K562 (cell line): Measurements from ENCODE around the gene GNAQ. TPM values are rescaled to one million over a fixed set of nuclear protein-coding genes. Genes with fewer than 3 reads are reported as not detected.

Source experiments
- ATAC-seq: fragments of 200-7000 bp; cut with Tn5 transposase; 3 replicates; pipeline ENCODE4 v1.9.1; 2020; ENCODE audit warnings: moderate library complexity
- BruUV-seq: library from RNA; stranded (reverse); fragments of 400-500 nt; replicated peaks from 2 replicates; lab custom pipeline; 2021; lab: Mats Ljungman, UMichigan
- CTCF ChIA-PET: fragments of 300-600 bp; formaldehyde crosslinking; extraction: SDS; loops from one replicate; lab custom pipeline; 2021; ENCODE audit warnings: low intra/inter-chr PET ratio; lab: Yijun Ruan, JAX
- POLR2A ChIA-PET: fragments of 300-600, 350-650 bp; sonication (Branson Sonifier 250); formaldehyde crosslinking; extraction: SDS; loops from one replicate; lab custom pipeline; 2021; ENCODE audit warnings: antibody characterized with exemption, inconsistent platforms; lab: Yijun Ruan, JAX
- DNase-seq, 4 experiments: peaks; one replicate each; pipeline versions ENCODE4 v3.0.0 to v3.0.0-alpha.2; 2011 to 2018; ENCODE audit warnings: low spot score in 3 of 4, mixed read lengths in 3 of 4; ENCODE audit errors: extremely low read depth in 1 of 4
- FAIRE-seq: peaks from 2 replicates; lab custom pipeline; 2011; peaks lifted over from hg19 to GRCh38; lab: Jason Lieb, UNC
- H2AFZ ChIP-seq: 2 replicates; pipeline ENCODE4 v1.6.0; 2011; ENCODE audit warnings: low read depth, low read length, control low read depth, inconsistent platforms
- H3K27ac ChIP-seq: fragments of 200-600 bp; 3 replicates; pipeline ENCODE4 v1.8.0; 2011; ENCODE audit warnings: low read depth, mild to moderate bottlenecking, control low read depth, inconsistent platforms, low read length, moderate library complexity, mixed read lengths; ENCODE audit errors: extremely low read depth
- H3K27me3 ChIP-seq, 2 experiments: fragments of 300-600 bp in 1 of 2; 2 replicates in 1 of 2; 3 replicates in 1 of 2; pipeline versions ENCODE4 v1.6.0 to v1.8.0; 2011; ENCODE audit warnings: inconsistent platforms in 2 of 2, low read length in 2 of 2, mild to moderate bottlenecking in 1 of 2, mixed read lengths in 1 of 2, moderate library complexity in 1 of 2; ENCODE audit not compliant: control insufficient read depth in 2 of 2, insufficient read depth in 2 of 2
- H3K36me3 ChIP-seq: fragments of 300-600 bp; 3 replicates; pipeline ENCODE4 v1.8.0; 2011; ENCODE audit warnings: mild to moderate bottlenecking, low read length, inconsistent platforms; ENCODE audit not compliant: control insufficient read depth, insufficient read depth
- H3K4me1 ChIP-seq, 2 experiments: fragments of 200-600 bp in 1 of 2; replicated peaks in 1 of 2; 2 replicates in 1 of 2; 3 replicates in 1 of 2; pipeline versions ENCODE4 v1.5.1 to v1.8.0; 2011; ENCODE audit warnings: inconsistent platforms in 2 of 2, low read length in 2 of 2, mild to moderate bottlenecking in 1 of 2, mixed read lengths in 1 of 2, moderate library complexity in 1 of 2; ENCODE audit not compliant: control insufficient read depth in 2 of 2, insufficient read depth in 2 of 2
- H3K4me2 ChIP-seq: 2 replicates; pipeline ENCODE4 v1.6.1; 2011; ENCODE audit warnings: low read length, control low read depth, inconsistent platforms, mixed read lengths; ENCODE audit not compliant: insufficient read depth
- H3K4me3 ChIP-seq: fragments of 200-600 bp; sonication (generic), shearing (Covaris generic); 2 replicates; pipeline ENCODE4 v1.5.1; 2016; ENCODE audit warnings: control low read depth, inconsistent platforms
- H3K79me2 ChIP-seq: fragments of 200-600 bp; 3 replicates; pipeline ENCODE4 v1.8.0; 2011; ENCODE audit warnings: low read length, inconsistent platforms; ENCODE audit not compliant: control insufficient read depth, insufficient read depth
- H3K9ac ChIP-seq, 2 experiments: 2 replicates each; pipeline versions ENCODE4 v1.6.0 to v1.6.1; 2011; ENCODE audit warnings: low read depth in 2 of 2, low read length in 2 of 2, control low read depth in 1 of 2, inconsistent platforms in 1 of 2, mild to moderate bottlenecking in 1 of 2, mixed read lengths in 1 of 2; ENCODE audit not compliant: insufficient read depth in 1 of 2
- H3K9me1 ChIP-seq: one replicate; pipeline ENCODE4 v1.6.0; 2011; ENCODE audit warnings: inconsistent platforms, mild to moderate bottlenecking, low read length, moderate library complexity; ENCODE audit not compliant: control insufficient read depth, insufficient read depth
- H3K9me3 ChIP-seq: replicated peaks from 2 replicates; pipeline ENCODE4 v1.5.1; 2011; ENCODE audit warnings: low read depth, low read length, inconsistent platforms; ENCODE audit not compliant: control insufficient read depth, insufficient read depth
- H4K20me1 ChIP-seq: replicated peaks from 2 replicates; pipeline ENCODE4 v1.6.1; 2011; ENCODE audit warnings: low read length, inconsistent platforms, mixed read lengths; ENCODE audit not compliant: control insufficient read depth, insufficient read depth
- ATF7 ChIP-seq: fragments of 450-650 bp; IDR thresholded peaks from 2 replicates; pipeline ENCODE4 v1.7.1; 2014; ENCODE audit warnings: mild to moderate bottlenecking, moderate library complexity
- GABPB2 ChIP-seq: fragments of 250-450 bp; sonication (Bioruptor Pico); conservative IDR thresholded peaks from 2 replicates; pipeline ENCODE4 v1.5.1; 2021; ENCODE audit warnings: mild to moderate bottlenecking
- JUND ChIP-seq, 2 experiments: IDR thresholded peaks; 2 replicates in 1 of 2; 3 replicates in 1 of 2; pipeline ENCODE4 v1.6.1; 2011; ENCODE audit warnings: borderline replicate concordance in 2 of 2, low read depth in 2 of 2, low read length in 2 of 2, improper control_type of control experiment in 1 of 2, missing biosample characterization in 1 of 2, missing genetic modification characterization in 1 of 2, missing genetic modification reagents in 1 of 2
- ZNF79 ChIP-seq: fragments of 250-450 bp; sonication (Bioruptor Pico); IDR thresholded peaks from 2 replicates; pipeline ENCODE4 v1.4.0; 2020; ENCODE audit warnings: low read depth, mild to moderate bottlenecking, moderate library complexity
- WGBS: fragments of 100-300 bp; shearing (Covaris generic); methylation state at CpG from one replicate; pipeline ENCODE4 v1.1.6; 2016; ENCODE audit warnings: low coverage, mixed read lengths; ENCODE audit not compliant: insufficient coverage; ENCODE audit errors: missing lambda C conversion rate; 5-methylcytosine and 5-hydroxymethylcytosine counted together
- in situ Hi-C: fragments of 300-500 bp; cut with MboI; formaldehyde crosslinking; loops from 4 replicates; pipeline ENCODE4 v1.15.0; 2018; ENCODE audit warnings: inconsistent platforms, mixed read lengths
- intact Hi-C: fragments of 100-400 bp; cut with micrococcal nuclease; formaldehyde crosslinking; loops from 2 replicates; pipeline ENCODE4 v1.14.2; 2022
- polyA plus RNA-seq, 8 experiments: library from polyadenylated mRNA; depleted of rRNA in 4 of 8; stranded (reverse) in 5 of 8; unstranded in 3 of 8; fragments of >200 nt; fragmentation: Nextera tagmentation in 2 of 8; fragmentation: Illumina TruSeq in 1 of 8; extraction: Ambion mirVana in 2 of 8; extraction: Trizol in 1 of 8; gene quantifications; 2 replicates each; pipeline versions ENCODE4 v1.2.1 to v1.2.3, GENCODE V29; 2011 to 2014; ENCODE audit warnings: inconsistent platforms in 1 of 8, missing spikeins in 1 of 8
- total RNA-seq, 7 experiments: library from RNA; depleted of rRNA in 6 of 7; stranded (reverse); fragments of >200 nt in 6 of 7; fragmentation: Illumina TruSeq in 2 of 7; extraction: Trizol in 2 of 7; gene quantifications; 2 replicates each; pipeline versions ENCODE4 v1.2.1 to v1.2.3, GENCODE V29; 2011 to 2021; ENCODE audit warnings: low replicate concordance in 1 of 7

Gene GNAQ
- total and polyA plus RNA-seq, 9 of the 15 experiments (the other 6 are each of a cell fraction or from before 2014, with no cell fraction given): 4.8 to 27.9 (median 17.5) TPM

DNA sequence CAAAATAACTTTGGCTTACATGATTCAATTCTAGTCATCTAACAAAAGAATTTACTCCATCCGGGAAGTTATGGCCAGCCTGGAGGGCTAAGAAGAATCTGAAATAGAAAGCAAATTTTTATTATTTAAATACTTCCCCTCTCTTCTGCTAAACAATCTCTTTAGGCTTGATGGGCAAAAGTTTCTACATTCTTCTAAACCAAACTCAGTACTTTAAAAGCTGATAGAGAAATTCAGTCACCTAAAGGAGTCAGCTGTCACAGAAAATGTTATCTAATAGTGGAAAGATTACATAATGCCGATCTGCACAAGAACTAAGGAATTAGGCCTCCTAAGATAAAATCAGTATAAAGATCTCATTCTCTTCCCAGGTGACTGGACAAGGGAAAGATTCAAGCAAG lies 32.4 kb downstream of the GNAQ start:
- Histone ChIP-seq H2AFZ (no peak overlapping the region), H4K20me1 (0 out of 2 replicates have a peak, but pooled peaks cover 4% of the 10 kb centered on the region), H3K9me3 (no peaks in the 10 kb centered on the region), H3K9me1 (no peaks in the 10 kb centered on the region), H3K4me2 (no peak overlapping the region), H3K27ac (no peak overlapping the region), H3K27me3 (no peaks in the 10 kb centered on the region), H3K9ac (no peak overlapping the region), H3K4me3 (no peak overlapping the region), H3K4me1 (peaks cover 12 to 19% of the 10 kb centered on the region in 2 experiments), H3K36me3 (0 out of 3 replicates have a peak, but pooled peaks cover 2% of the 10 kb centered on the region), H3K79me2 (peaks cover 95% of the 10 kb centered on the region)
- ATAC-seq (no peak), FAIRE-seq (no peak), DNase-seq (no peak)
- BruUV-seq: no TSS peak
- 50% methylated on average over 2 of the region's 2 CpGs for WGBS
- TF ChIP-seq ATF7 (0 out of 2 replicates have a peak, but pooled peaks have one; percentile 13), GABPB2 (CRISPR knock-in tag) (no peak), ZNF79 (CRISPR knock-in tag) (peak; percentile 95), JUND (IDR thresholded peaks at IDR 0.05; ENCODE audit: borderline replicate concordance, low read depth, low read length) (no peak), JUND (tag; IDR thresholded peaks at IDR 0.05; ENCODE audit: borderline replicate concordance, low read depth, low read length) (0 out of 3 replicates have a peak, but pooled peaks have one; percentile 24)
- CTCF ChIA-PET: no interaction called here
- intact Hi-C loops: no loop called here
- in situ Hi-C loops: no loop called here
- POLR2A ChIA-PET: interaction anchor here (1.7 kb wide), 1 partner anchor 10 kb away, joined by 4 read pairs; no protein-coding TSS in a partner anchor
